Testis (tissue), 2 donors: ENCODE data around the gene CAMLG.
A peak's percentile ranks its signal among the peaks of the same experiment; 100 is the strongest.

Experiments
- POLR2A ChIP-seq: fragments of 450-650 bp; IDR thresholded peaks from one replicate; pipeline ENCODE4 v1.6.1; 2017; ENCODE audit warnings: antibody characterized with exemption, mild to moderate bottlenecking, moderate library complexity
- TF ChIP-seq, protein P1 (sequence below), 3 experiments: fragments of 450-650 bp in 2 of 3; fragments of 200-600 bp in 1 of 3; sonication (generic) in 1 of 3; IDR thresholded peaks; one replicate each; pipeline ENCODE4 v1.5.1; 2016 to 2019; ENCODE audit warnings: antibody characterized with exemption in 3 of 3, mild to moderate bottlenecking in 2 of 3, moderate library complexity in 1 of 3

DNA sequence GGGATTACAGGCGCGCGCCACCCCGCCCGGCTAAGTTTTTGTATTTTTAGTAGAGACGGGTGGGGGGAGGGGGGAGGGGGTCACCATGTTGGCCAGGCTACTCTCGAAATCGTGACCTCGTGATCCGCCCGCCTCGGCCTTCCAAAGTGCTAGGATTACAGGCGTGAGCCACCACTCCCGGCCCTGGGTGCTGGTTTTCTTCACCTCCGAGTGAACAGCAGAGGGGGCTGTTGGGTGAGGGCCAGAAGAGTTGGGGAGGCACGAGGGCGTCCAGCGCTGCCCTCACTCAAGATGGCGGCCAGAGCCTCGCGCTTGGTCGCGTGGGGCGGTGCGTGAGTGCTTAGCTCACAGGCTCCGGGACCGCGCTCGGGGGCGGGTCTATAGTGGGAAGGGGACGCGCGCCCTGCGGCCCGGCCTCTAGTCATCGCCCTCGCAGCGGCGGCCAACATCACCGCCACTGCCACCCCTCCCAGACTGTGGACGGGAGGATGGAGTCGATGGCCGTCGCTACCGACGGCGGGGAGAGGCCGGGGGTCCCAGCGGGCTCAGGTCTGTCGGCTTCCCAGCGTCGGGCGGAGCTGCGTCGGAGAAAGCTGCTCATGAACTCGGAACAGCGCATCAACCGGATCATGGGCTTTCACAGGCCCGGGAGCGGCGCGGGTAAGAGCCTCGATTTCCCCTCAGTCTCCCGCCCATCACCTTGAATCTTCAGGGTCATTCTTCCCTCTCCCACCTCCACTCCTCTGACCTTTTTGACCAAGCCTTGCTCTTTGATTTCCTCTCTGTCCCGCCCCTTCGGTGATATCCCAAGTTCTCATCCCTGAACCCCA, at the start of gene CAMLG:
- TF ChIP-seq, protein P1, sequence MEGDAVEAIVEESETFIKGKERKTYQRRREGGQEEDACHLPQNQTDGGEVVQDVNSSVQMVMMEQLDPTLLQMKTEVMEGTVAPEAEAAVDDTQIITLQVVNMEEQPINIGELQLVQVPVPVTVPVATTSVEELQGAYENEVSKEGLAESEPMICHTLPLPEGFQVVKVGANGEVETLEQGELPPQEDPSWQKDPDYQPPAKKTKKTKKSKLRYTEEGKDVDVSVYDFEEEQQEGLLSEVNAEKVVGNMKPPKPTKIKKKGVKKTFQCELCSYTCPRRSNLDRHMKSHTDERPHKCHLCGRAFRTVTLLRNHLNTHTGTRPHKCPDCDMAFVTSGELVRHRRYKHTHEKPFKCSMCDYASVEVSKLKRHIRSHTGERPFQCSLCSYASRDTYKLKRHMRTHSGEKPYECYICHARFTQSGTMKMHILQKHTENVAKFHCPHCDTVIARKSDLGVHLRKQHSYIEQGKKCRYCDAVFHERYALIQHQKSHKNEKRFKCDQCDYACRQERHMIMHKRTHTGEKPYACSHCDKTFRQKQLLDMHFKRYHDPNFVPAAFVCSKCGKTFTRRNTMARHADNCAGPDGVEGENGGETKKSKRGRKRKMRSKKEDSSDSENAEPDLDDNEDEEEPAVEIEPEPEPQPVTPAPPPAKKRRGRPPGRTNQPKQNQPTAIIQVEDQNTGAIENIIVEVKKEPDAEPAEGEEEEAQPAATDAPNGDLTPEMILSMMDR (IDR thresholded peaks at IDR 0.05): peak; percentile 49 to 64 (median 58)
- peak; percentile 57 for TF ChIP-seq POLR2A
